NOMO-1 treated with dmso at 0.1 percent for 144 hours (cell line): ENCODE measurements around the gene ITM2C.

Experiments
- DNase-seq: peaks from one replicate; lab custom pipeline; 2025; ENCODE audit not compliant: unreplicated experiment; lab: John Stamatoyannopoulos, UW

Gene ITM2C, protein sequence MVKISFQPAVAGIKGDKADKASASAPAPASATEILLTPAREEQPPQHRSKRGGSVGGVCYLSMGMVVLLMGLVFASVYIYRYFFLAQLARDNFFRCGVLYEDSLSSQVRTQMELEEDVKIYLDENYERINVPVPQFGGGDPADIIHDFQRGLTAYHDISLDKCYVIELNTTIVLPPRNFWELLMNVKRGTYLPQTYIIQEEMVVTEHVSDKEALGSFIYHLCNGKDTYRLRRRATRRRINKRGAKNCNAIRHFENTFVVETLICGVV

DNA sequence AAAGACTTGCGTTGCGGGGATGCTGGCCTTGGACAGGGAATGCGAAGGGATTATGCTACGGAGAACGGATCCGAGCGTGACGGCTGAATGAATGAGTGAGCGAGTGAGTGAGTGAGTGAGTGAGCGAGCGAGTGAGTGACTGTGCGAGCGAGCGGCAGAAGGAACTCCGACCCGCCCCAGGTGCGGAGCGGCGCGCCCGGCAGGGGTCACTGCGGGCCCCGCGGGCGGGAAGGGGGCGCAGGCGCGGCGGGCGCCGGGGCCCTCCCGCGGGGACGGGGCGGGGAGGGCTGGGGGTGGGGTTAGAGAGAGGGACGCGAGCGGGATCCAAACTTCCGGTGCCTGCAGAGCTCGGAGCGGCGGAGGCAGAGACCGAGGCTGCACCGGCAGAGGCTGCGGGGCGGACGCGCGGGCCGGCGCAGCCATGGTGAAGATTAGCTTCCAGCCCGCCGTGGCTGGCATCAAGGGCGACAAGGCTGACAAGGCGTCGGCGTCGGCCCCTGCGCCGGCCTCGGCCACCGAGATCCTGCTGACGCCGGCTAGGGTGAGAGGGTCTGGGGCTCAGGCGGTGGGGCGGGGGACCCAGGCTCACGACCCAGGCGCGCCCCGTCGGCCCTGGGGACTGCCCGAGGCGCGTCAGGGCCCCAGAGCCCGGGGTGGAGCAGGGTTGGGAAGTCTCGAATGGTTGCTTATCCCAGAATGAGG is at the start of gene ITM2C:
Gene ITM2C (plus strand): TSS at position 338 of the 702 bp plus-strand sequence. CDS start 84 bp downstream, at position 422.
- DNase-seq, result peak; percentile 91

DNA sequence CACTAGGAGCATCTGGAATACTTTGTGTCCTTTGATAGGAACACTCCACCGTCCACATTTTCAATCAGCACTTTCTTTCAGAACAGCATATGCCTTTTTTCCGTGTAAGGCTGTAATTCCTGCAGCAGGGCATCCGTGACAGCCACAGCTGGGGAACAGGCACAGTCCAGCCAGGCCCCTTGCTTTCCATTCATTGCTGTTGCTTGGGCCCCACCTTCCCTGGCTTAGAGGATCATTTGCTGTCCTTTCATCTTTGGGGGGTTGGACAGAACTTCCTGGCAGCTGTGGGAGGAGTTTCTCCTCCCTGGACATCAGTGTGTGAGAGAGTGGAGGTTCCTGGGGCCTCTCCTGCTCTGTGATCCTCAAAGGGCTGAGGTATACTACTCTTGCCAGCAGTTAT is 49.7 kb upstream of the ITM2C start:
- DNase-seq, result no peak

DNA sequence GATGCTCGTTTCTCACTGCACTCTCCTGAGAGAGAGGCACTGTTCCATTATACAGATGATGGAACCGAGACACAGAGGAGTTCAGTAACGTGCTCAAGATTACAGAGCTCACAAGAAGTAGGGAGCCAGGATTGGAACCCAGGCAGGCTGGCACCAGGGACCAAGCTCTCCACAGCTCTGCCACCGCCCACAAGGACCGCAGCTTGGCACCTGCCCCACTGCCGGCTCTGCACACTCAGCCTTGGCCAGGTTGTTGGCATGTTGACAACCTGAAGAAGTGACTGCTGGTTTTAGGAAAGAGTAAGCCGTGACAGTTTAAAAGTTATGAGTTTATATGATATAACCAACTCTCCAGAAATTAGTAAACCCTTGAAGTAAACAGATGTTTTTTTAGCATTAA is 48.0 kb upstream of the ITM2C start:
- no peak for DNase-seq

DNA sequence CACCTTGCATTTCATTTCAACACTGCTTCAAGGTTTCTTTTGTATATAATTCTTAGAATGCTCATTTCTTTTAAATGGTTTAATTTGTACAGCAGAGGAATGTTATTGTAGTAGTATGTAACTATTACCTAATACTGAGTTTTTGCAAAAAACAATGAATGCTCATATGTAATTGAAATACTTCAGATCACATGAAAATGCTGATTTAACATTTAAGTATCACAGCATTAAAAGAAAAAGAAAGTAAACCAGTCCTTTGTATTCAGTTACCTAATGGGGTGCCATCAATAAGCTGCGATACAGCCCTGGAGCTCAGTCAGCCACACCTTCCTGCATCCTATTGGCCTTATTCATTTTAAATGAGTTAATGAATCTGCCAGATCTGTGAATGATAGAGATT is 45.3 kb upstream of the ITM2C start:
- no peak for DNase-seq

DNA sequence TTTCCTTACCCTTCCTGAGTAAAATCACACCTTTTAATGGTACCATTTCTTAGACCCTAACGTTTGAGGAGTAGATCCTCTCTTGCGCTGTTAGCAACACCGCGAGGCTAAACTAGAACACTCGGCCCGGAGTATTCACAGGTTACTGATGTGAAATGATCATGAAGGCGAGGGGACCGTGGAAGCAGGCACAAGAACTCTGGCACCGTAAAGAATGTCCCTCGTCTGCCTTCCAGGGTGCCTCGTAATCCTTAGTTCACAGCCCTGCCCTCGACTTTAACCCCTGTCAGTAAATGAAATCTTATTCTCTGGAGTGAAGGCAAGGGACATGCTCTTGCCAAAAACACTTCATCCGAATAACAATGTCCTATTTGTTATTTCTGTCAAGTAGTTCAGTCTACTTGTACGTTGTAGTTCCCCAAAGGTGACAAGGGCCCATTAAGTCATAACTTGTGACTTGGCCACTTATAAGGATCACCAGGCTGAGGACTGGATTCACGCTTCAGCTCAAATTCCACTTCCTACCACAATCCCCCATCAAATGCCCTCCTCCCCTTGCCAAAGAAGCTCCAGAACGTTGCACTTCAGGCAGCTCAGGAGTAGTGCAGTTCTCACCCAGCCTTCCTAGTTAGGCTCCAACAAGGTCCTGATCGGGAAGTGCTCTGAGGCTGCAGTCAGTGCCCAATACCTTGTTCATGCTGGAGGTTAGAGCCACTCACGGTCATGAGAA is 43.3 kb upstream of the ITM2C start:
- no peak for DNase-seq

DNA sequence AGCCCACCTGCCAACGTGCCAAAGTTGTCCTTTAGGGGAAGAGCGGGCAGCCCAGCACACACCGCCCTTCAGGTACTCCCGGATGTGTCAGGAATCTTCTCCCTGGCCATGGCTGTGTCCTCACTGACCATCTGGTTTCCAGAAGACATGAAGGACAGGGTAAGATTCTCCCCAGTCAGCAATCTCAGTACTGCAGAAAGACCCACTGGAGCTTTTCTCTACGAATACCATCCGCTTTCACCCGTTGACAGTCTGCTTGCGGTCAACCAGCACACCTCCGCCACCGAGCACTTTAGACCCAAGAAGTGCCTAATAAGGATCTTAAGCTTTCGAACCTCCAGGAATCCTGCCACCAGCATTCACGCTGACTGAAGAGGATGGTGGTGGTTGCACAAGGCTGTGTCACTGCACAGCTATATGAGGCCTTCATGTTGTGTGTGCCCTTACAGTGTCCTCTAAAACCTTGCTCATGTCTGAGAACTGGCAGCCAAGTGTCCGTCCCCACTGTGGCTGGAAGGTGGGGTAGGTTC is 42.7 kb upstream of the ITM2C start:
- no peak for DNase-seq

DNA sequence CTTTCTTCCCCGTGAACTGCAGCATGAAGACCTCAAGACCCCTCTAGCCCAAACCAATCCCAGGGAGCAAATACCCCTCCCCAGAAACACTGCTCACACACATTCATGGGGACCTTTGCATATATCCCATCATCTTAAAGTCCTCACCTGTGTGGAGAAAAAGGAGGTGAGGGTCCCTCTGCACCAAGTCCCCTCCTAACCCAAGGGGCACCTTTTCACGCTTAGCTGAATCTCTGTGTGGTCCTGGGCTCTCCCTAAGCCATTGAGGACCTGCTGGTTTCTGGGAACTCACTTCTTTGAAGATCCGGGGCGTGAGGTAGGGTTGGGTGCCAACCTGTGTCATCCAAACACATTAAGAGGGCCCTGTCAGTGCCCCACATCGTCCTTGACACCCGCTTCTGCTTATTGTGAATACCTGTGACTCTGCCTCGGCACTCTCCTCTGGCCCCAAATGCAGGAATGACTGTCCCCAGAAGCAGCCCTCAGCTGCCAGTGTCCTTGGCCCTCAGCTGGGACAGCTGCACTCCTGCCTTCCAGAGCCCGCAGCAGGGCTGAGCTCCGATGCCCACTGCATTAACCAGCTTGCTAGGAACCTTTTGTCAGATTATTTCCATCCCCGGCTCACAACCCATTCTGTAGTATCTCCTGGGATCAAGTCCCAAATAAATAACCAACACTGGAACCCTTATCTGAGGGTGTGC is 41.3 kb upstream of the ITM2C start:
- no peak for DNase-seq

DNA sequence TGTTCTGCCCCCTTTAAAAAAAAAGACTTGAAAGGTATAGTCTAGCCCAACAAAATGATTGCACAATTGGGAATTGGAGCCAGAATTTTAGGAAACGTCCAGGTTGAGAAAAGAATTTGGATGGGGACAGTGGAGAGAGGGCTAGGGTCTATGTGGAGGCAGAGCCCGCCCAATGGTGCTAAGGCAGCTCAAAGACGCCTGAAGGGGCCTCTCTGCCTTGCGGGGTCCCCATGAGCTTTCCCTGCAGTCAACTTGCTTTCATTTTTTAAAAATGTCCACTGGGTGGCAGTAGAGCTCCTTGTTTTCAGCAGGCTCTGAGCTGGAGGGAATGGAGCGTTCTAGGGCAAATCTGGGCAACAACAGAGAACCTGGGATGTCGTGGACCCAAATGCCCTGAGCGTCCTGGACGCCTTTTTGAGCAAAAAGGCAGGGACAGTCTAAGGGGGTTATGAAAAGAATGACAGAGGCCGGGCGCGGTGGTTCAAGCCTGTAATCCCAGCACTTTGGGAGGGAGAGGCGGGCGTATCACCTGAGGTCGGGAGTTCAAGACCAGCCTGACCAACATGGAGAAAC is 40.2 kb upstream of the ITM2C start:
- peak; percentile 68 for DNase-seq

DNA sequence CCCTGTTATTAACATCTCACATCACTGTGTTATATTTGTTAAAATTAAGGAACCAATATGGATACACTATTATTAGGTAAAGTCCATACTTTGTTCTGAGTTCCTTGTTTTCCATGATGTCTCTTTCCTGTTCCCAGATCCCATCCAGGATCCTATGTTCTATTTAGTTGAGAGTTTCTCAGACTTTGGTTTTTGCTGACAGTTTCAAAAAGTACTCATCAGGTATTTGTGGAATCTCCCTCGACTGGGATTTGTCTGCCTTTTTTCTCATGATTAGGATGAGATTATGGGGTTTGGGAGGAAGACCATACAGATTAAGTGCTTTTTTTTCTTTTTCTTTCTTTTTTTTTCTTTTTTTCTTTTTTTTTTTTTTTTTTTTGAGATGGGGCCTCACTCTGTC is 39.4 kb upstream of the ITM2C start:
- DNase-seq, result no peak

DNA sequence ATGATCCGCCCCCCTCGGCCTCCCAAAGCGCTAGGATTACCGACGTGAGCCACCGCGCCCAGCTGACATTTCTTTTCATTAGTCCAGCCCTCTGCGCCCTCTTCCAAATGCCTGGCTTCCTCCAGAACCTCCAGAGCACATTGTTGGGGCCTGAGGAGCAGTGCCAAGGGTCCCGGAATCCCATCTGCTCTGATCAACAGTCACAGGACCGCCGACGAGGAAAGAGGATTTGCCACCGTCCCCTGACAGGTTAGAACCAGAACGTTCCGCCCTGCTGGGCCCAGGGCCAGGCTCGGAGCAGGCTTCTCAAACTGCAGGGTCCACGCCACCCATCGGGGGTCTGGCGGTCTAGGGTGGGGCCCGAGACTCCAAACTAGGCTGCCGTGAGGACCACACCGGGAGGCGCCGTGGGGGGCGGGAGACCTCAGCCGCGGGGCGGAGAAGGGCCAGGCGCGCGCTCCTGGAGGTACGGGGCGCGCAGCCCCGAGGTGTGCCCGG is 36.9 kb upstream of the ITM2C start:
- DNase-seq, result no peak

DNA sequence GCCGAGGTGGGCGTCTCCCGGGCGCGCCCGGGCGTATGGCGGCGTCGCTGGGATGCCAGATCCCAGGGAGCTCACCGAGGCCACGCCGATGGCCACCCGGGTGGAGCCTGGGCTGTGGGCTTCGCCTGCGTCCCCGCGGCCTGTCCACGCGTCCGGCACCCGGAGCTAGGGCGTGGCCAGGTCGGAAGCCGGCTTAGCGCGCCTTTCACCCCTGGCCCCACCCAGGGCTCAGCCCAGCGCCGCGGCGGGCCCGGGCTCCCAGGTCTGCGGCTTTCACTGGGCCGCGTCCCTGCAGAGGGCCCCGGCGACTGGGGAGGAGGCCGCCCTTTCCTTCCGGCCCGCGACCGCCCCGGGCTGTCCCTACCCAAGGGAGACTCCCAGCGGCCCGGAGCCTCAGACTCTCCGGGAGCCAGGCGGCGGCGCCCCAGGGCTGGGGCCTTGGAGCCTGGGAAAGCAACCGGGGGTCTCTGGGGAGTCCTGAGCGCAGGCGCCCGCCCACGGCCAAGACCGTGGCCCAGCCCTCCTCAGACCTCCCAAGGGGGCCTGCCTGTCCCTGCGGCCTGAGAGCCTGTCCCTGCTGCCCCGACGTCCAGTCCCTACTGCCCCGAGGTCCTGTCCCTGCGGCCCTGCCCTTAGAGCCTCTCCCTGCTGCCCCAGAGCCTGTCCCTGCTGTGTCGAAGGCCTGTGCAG is 36.3 kb upstream of the ITM2C start:
- no peak for DNase-seq

DNA sequence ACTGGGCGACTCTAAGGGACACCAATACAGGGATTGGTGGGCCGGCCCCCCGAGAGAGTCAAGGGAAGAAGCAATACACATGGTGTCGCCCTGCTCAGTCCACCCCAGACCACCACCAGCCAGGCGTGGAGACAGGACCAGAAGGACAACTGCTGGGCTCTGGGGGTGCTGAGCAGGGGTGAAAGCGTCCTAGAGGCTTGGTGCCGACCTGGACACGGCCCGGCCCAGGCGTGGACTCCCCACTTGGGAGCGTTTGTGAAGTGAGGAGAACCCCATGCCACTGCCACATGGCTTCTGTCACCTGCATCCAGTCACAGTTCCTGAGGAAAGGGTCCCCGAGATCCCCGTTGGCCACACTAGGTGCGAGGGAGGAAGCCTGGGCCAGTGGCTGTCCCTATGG is 35.4 kb upstream of the ITM2C start:
- no peak for DNase-seq

DNA sequence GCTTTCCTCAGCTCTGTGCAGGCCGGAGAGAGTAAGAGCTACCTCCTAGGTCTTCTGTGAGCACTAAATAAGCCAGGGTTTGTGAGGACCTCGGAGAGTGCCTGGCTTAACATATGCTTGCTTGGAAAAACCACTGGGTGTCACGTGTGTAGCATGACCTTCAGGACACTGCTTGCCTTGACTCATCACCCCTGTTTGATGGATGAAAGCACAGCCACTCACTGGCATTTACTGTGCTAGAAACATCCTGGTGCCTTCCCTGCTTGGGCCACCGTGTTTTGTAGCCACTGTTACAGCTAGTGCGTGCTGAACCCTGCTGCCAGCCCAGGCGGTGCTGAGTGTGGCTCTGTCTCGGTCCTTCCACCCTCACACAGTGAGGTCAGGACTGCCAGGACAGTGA is 34.8 kb upstream of the ITM2C start:
- no peak for DNase-seq

DNA sequence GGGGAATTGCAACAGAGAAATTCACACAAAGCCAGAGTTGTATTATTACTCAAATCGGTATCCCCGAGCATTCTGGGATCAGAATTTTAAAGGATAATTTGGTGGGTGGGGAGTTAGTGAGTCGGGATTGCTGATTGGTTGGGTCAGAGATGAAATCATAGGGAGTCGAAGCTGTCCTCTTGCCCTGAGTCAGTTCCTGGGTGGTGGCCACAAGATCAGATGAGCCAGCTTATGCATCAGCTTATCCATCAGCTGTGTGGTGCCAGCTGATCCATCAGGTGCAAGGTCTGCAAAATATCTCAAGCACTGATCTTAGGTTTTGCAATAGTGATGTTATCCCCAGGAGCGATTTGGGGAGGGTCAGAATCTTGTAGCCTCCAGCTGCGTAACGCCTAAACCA is 34.3 kb upstream of the ITM2C start:
- DNase-seq, result no peak

DNA sequence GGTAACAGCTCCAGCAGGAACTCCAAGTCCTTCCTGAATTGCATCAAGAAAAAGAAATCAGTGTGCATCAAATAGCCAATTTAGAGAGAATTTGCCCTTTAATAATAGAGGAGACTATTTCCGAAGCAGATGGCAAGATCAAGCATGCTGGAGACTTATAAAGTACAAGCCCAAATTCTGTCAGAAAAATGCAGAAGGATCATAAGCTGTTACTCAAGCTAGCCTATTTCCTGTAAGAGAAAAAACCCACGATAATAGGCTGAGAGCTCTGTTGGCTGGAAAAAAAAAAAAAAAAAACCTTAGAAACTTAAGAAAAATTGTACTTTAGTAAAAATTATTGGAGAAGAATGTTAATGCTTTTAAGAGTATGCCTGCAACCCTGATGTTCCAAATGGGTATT is 24.4 kb upstream of the ITM2C start:
- DNase-seq, result no peak

DNA sequence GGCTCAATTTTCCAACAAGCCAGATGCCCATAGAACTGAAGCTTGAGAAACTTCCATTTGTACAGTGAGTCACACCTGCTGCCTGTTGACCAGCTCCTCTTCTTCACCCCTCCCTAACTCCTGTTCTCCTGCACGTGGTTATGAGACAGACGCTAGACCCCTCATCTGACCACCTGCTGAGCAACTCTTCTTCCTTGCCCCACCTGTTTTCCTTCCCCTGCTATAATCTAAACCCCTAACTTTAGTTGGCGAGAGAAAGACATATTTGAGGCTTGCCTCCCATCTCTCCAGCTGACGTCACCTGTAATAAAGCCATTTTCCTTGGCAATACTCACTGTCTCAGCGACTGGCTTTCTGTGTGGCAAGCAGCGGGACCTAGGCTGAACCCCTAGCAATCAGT is 22.3 kb upstream of the ITM2C start:
- no peak for DNase-seq

DNA sequence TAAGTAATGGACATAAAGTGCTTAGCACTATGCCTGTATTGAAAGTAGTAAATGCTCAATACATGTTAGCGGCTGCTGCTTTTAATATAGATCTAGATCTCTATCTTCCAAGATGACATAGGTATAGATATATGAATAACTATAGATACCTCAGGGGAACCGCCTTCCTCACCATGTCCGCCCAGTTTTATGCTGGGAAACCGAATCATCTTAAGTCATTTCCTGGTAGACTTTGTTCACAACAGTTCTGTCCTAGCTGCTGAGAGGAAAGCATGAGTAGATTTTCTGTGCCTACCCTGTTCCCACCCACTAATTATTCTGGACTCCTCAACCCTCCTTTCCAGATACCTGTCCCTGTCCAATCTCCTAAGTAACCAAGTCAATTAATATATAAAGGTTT is 21.6 kb upstream of the ITM2C start:
- DNase-seq, result no peak

DNA sequence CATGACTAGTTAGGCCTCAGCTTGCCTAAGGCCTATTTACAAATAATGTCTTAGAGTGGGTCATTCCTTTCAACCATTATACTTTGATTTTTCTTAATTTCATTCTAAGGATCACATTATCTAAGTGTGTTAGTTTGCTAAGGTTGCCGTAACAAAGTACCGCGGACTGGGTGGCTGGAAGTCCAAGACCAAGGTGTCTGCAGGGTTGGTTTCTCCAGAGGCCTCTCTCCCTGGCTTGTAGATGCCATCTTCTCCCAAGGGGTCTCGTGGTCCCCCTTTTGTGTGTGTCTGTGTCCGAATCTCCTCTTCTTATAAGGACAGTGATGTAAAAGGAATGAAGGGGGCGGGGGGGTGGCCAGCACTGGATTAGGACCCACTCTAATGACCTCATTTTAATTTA is 18.4 kb upstream of the ITM2C start:
- DNase-seq, result no peak

DNA sequence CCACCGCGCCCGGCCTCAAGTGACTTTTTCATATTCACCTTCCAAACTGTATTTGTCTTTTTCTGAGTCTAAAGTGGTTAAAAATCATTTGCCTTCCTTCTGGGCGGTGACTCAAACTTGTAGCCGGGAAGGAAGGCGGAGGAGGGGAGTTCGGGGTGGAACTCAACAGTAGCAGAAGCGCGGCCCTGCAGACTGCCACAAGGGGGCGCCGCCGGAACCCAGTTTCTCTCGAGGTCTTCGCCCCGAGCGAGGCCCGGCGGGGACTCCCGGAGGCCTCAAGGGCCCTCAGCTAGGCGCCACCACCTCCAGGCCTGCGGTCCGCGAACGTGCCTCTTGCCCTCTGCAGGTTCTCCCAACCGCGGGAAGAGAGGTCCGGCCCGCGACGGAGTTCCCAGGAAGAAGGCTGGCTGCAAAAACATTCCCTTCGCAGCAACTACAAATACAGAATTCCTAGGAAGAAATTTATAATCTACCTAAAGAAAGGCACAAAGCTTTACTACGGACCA is 16.8 kb upstream of the ITM2C start:
- peak; percentile 50 for DNase-seq
